GM23338 (cell line): Measurements from ENCODE around the gene DMRT2.

Source experiments
- EZH2 ChIP-seq: fragments of 200-600 bp; sonication (generic); IDR thresholded peaks from one replicate; pipeline ENCODE4 v1.8.0; 2017; ENCODE audit warnings: antibody characterized with exemption, mild to moderate bottlenecking, low read depth; ENCODE audit not compliant: unreplicated experiment
- EZH2phosphoT487 ChIP-seq: fragments of 200-600 bp; sonication (generic); IDR thresholded peaks from one replicate; pipeline ENCODE4 v1.8.1; 2018; ENCODE audit warnings: antibody characterized with exemption; ENCODE audit not compliant: unreplicated experiment
- JUNB ChIP-seq: IDR thresholded peaks from one replicate; pipeline ENCODE4 v1.6.1; 2016; ENCODE audit warnings: antibody characterized with exemption; ENCODE audit not compliant: unreplicated experiment
- POLR2AphosphoS5 ChIP-seq: IDR thresholded peaks from 2 replicates; pipeline ENCODE4 v1.6.1; 2016; ENCODE audit warnings: antibody characterized with exemption, low read depth
- ZNF331 ChIP-seq: fragments of 250-450 bp; sonication (Bioruptor Pico); IDR thresholded peaks from 2 replicates; pipeline ENCODE4 v1.5.0; 2020; ENCODE audit warnings: low read depth, mild to moderate bottlenecking, moderate library complexity
- TF ChIP-seq, protein P1 (sequence below), 2 experiments: fragments of 200-600 bp in 1 of 2; sonication (generic) in 1 of 2; conservative IDR thresholded peaks; 2 replicates each; pipeline versions ENCODE4 v1.5.1 to v1.6.1; 2016 to 2017; ENCODE audit warnings: antibody characterized with exemption in 2 of 2, low read depth in 2 of 2, mild to moderate bottlenecking in 2 of 2, moderate library complexity in 1 of 2
- TF ChIP-seq, protein P2 (sequence below): IDR thresholded peaks from one replicate; pipeline ENCODE4 v1.6.1; 2018; ENCODE audit warnings: antibody characterized with exemption; ENCODE audit not compliant: unreplicated experiment
- TF ChIP-seq, protein P3 (sequence below): IDR thresholded peaks from 2 replicates; pipeline ENCODE4 v1.6.1; 2016; ENCODE audit warnings: antibody characterized with exemption

DNA sequence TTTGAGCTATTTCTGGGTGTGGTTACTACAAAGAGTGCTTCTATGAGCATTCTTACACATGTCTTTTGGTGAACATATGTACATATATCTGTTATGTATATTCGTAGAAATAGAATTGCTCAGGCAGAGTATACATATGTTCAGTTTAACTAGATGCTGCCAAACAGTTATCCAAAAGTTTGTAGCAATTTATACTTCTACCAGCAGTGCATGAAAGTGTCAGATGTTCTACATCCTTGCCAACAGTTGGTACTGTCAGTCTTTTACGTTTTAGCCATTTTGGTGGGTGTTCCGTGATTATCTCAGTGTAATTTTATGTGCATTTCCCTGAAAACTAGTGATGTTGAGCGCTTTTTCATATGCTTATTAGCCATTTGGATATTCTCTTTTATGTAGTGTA, 35.9 kb upstream of the DMRT2 start:
- TF ChIP-seq EZH2phosphoT487 (no peak), EZH2 (no peak), POLR2AphosphoS5 (no peak), ZNF331 (CRISPR knock-in tag) (no peak), JUNB (no peak)
- TF ChIP-seq, protein P1, sequence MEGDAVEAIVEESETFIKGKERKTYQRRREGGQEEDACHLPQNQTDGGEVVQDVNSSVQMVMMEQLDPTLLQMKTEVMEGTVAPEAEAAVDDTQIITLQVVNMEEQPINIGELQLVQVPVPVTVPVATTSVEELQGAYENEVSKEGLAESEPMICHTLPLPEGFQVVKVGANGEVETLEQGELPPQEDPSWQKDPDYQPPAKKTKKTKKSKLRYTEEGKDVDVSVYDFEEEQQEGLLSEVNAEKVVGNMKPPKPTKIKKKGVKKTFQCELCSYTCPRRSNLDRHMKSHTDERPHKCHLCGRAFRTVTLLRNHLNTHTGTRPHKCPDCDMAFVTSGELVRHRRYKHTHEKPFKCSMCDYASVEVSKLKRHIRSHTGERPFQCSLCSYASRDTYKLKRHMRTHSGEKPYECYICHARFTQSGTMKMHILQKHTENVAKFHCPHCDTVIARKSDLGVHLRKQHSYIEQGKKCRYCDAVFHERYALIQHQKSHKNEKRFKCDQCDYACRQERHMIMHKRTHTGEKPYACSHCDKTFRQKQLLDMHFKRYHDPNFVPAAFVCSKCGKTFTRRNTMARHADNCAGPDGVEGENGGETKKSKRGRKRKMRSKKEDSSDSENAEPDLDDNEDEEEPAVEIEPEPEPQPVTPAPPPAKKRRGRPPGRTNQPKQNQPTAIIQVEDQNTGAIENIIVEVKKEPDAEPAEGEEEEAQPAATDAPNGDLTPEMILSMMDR (conservative IDR thresholded peaks at IDR 0.05; ENCODE audit: low read depth in 2 of 2): no peak
- TF ChIP-seq, protein P2, sequence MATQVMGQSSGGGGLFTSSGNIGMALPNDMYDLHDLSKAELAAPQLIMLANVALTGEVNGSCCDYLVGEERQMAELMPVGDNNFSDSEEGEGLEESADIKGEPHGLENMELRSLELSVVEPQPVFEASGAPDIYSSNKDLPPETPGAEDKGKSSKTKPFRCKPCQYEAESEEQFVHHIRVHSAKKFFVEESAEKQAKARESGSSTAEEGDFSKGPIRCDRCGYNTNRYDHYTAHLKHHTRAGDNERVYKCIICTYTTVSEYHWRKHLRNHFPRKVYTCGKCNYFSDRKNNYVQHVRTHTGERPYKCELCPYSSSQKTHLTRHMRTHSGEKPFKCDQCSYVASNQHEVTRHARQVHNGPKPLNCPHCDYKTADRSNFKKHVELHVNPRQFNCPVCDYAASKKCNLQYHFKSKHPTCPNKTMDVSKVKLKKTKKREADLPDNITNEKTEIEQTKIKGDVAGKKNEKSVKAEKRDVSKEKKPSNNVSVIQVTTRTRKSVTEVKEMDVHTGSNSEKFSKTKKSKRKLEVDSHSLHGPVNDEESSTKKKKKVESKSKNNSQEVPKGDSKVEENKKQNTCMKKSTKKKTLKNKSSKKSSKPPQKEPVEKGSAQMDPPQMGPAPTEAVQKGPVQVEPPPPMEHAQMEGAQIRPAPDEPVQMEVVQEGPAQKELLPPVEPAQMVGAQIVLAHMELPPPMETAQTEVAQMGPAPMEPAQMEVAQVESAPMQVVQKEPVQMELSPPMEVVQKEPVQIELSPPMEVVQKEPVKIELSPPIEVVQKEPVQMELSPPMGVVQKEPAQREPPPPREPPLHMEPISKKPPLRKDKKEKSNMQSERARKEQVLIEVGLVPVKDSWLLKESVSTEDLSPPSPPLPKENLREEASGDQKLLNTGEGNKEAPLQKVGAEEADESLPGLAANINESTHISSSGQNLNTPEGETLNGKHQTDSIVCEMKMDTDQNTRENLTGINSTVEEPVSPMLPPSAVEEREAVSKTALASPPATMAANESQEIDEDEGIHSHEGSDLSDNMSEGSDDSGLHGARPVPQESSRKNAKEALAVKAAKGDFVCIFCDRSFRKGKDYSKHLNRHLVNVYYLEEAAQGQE: no peak
- TF ChIP-seq, protein P3, sequence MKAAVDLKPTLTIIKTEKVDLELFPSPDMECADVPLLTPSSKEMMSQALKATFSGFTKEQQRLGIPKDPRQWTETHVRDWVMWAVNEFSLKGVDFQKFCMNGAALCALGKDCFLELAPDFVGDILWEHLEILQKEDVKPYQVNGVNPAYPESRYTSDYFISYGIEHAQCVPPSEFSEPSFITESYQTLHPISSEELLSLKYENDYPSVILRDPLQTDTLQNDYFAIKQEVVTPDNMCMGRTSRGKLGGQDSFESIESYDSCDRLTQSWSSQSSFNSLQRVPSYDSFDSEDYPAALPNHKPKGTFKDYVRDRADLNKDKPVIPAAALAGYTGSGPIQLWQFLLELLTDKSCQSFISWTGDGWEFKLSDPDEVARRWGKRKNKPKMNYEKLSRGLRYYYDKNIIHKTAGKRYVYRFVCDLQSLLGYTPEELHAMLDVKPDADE: no peak
